K562 (cell line): Measurements from ENCODE around the gene ABHD16A. TPM values are rescaled to one million over a fixed set of nuclear protein-coding genes. Genes with fewer than 3 reads are reported as not detected.

Source experiments
- BCOR ChIP-seq: fragments of 450-650 bp; IDR thresholded peaks from 2 replicates; pipeline ENCODE4 v1.6.1; 2016
- HNRNPL ChIP-seq: fragments of 200-400 bp; formaldehyde crosslinking; IDR thresholded peaks from 2 replicates; pipeline ENCODE4 v1.6.1; 2017; ENCODE audit warnings: low read depth, mild to moderate bottlenecking, low read length
- KDM5B ChIP-seq: fragments of 200-600 bp; sonication (generic); IDR thresholded peaks from 2 replicates; pipeline ENCODE4 v1.6.1; 2012; ENCODE audit warnings: low read depth, mild to moderate bottlenecking, moderate library complexity, low read length, control low read depth, inconsistent platforms; ENCODE audit not compliant: insufficient replicate concordance
- KLF13 ChIP-seq: fragments of 450-650 bp; IDR thresholded peaks from 2 replicates; pipeline ENCODE4 v1.6.1; 2016; ENCODE audit warnings: missing genetic modification characterization, low read depth, mild to moderate bottlenecking, missing compliant biosample characterization, moderate library complexity, borderline replicate concordance
- KLF6 ChIP-seq: fragments of 250-450 bp; sonication (Bioruptor Pico); IDR thresholded peaks from 2 replicates; pipeline ENCODE4 v1.4.0; 2020; ENCODE audit warnings: mild to moderate bottlenecking, moderate library complexity, borderline replicate concordance
- MYC ChIP-seq, 2 experiments: fragments of 250-450 bp in 1 of 2; sonication (Bioruptor Pico) in 1 of 2; IDR thresholded peaks; 2 replicates each; pipeline versions ENCODE4 v1.5.1 to v1.6.1; 2012 to 2021; ENCODE audit warnings: low read depth in 2 of 2, borderline replicate concordance in 1 of 2, improper control_type of control experiment in 1 of 2, low read length in 1 of 2, mild to moderate bottlenecking in 1 of 2, moderate library complexity in 1 of 2
- NRF1 ChIP-seq, 2 experiments: fragments of 450-650 bp; IDR thresholded peaks in 1 of 2; conservative IDR thresholded peaks in 1 of 2; 2 replicates each; pipeline ENCODE4 v1.6.1; 2014; ENCODE audit warnings: mild to moderate bottlenecking in 2 of 2
- PCBP1 ChIP-seq: fragments of 200-400 bp; formaldehyde crosslinking; IDR thresholded peaks from 2 replicates; pipeline ENCODE4 v1.6.1; 2018; ENCODE audit warnings: mild to moderate bottlenecking, low read depth, low read length; ENCODE audit not compliant: poor library complexity, severe bottlenecking
- RAD21 ChIP-seq, 2 experiments: fragments of 250-450 bp in 1 of 2; fragments of 450-650 bp in 1 of 2; sonication (Bioruptor Pico) in 1 of 2; formaldehyde crosslinking in 1 of 2; IDR thresholded peaks in 1 of 2; conservative IDR thresholded peaks in 1 of 2; 2 replicates each; pipeline versions ENCODE4 v1.4.0 to v1.8.0; 2020 to 2022; ENCODE audit warnings: mild to moderate bottlenecking in 2 of 2, moderate library complexity in 1 of 2
- SIX5 ChIP-seq, 2 experiments: IDR thresholded peaks; 2 replicates each; pipeline ENCODE4 v1.6.1; 2011; ENCODE audit warnings: low read length in 2 of 2, borderline replicate concordance in 1 of 2, low read depth in 1 of 2, mild to moderate bottlenecking in 1 of 2, moderate library complexity in 1 of 2; ENCODE audit not compliant: insufficient read depth in 1 of 2
- USF1 ChIP-seq: sonication (generic); formaldehyde crosslinking; IDR thresholded peaks from 2 replicates; pipeline ENCODE4 v1.9.0; 2022; ENCODE audit warnings: mild to moderate bottlenecking, missing genetic modification reagents
- ZBTB49 ChIP-seq: sonication (generic); formaldehyde crosslinking; IDR thresholded peaks from 2 replicates; pipeline ENCODE4 v1.8.0; 2022; ENCODE audit warnings: missing genetic modification reagents, mild to moderate bottlenecking, borderline replicate concordance
- ZFP1 ChIP-seq: fragments of 450-650 bp; formaldehyde crosslinking; IDR thresholded peaks from 2 replicates; pipeline ENCODE4 v1.4.0; 2020; ENCODE audit warnings: mild to moderate bottlenecking, mixed read lengths
- ZNF197 ChIP-seq: fragments of 200-800 bp; sonication (Bioruptor generic); IDR thresholded peaks from 2 replicates; pipeline ENCODE4 v1.6.1; 2016; ENCODE audit warnings: low read depth, missing genetic modification characterization, missing compliant biosample characterization
- polyA plus RNA-seq, 8 experiments: library from polyadenylated mRNA; depleted of rRNA in 4 of 8; stranded (reverse) in 5 of 8; unstranded in 3 of 8; fragments of >200 nt; fragmentation: Nextera tagmentation in 2 of 8; fragmentation: Illumina TruSeq in 1 of 8; extraction: Ambion mirVana in 2 of 8; extraction: Trizol in 1 of 8; gene quantifications; 2 replicates each; pipeline versions ENCODE4 v1.2.1 to v1.2.3, GENCODE V29; 2011 to 2014; ENCODE audit warnings: inconsistent platforms in 1 of 8, missing spikeins in 1 of 8
- total RNA-seq, 7 experiments: library from RNA; depleted of rRNA in 6 of 7; stranded (reverse); fragments of >200 nt in 6 of 7; fragmentation: Illumina TruSeq in 2 of 7; extraction: Trizol in 2 of 7; gene quantifications; 2 replicates each; pipeline versions ENCODE4 v1.2.1 to v1.2.3, GENCODE V29; 2011 to 2021; ENCODE audit warnings: low replicate concordance in 1 of 7

Gene ABHD16A
- total and polyA plus RNA-seq, 9 of the 15 experiments (the other 6 are each of a cell fraction or from before 2014, with no cell fraction given), result 25.8 to 120 (median 81.6) TPM

DNA sequence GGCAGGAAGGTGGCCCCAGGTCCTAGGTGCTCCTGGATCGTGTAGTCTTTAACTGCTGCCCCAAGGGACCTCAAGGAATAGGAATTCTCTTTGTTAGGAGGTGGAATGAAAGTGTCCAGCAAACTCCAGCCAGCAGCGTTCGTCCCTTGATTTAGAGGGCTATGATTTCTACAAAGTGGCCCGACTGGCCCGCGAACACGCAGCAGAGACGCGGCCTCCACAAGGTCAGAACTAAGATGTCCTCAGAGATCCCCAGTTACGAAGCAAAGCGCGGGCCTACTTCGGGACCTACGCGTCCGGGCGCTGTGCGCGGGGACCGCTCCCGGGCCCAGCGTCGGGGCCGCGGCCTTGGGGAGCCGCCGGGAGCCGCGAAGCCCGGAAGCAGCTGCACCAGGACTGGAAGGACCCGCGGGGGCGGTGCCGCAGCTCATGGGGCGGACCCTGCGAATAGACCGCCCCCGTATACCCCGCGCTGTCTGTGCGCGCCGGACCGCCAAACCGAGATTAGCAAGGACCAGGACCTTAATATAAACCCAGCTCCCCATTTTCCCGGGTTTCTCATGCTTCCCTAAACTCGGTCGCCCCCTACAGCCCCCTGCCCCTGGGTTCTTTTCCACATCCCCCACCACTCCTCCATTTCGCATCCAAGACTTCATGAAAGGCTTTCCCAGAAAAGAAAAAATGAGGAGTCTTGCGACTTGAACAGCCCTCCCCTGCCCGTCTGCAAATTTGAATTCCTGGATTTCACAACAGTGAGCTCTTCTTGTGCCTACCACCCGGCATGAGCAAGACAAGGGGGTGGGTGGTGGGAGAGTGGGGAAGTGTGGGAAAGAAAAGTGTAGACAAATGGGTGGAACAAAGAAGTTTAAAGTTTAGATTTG is 42.5 kb downstream of the ABHD16A start, which contains the start of gene C6orf47 (continued):
- no peak for TF ChIP-seq ZBTB49 (CRISPR knock-in tag)
- TF ChIP-seq ZNF197 (CRISPR knock-in tag), result no peak
- TF ChIP-seq MYC (IDR thresholded peaks at IDR 0.05; ENCODE audit: low read depth, low read length), result peak; percentile 68
- peak; percentile 57 for TF ChIP-seq MYC (CRISPR knock-in tag; IDR thresholded peaks at IDR 0.05; ENCODE audit: borderline replicate concordance, low read depth)
- peak; percentile 84 to 86 for TF ChIP-seq NRF1 (conservative IDR thresholded peaks at IDR 0.05 in 1 of 2, IDR thresholded peaks at IDR 0.05 in 1 of 2)
- TF ChIP-seq KLF6 (CRISPR knock-in tag), result no peak; the same call in 1 of the 2 replicates
- TF ChIP-seq SIX5 (IDR thresholded peaks at IDR 0.05; ENCODE audit: borderline replicate concordance in 1 of 2, insufficient read depth in 1 of 2, low read depth in 1 of 2, low read length in 2 of 2), result 0 out of 4 replicates have a peak, but pooled peaks of 1 of the 2 experiments have one; percentile 2
- TF ChIP-seq PCBP1, result no peak
- peak; percentile 86 for TF ChIP-seq ZFP1 (CRISPR knock-in tag)
- no peak for TF ChIP-seq HNRNPL
- TF ChIP-seq USF1 (CRISPR knock-in tag), result no peak
- TF ChIP-seq KDM5B, result peak; percentile 99
- TF ChIP-seq RAD21 (CRISPR knock-in tag; conservative IDR thresholded peaks at IDR 0.05 in 1 of 2, IDR thresholded peaks at IDR 0.05 in 1 of 2), result peak; percentile 5 to 28; a peak in 3 of 4 replicates
- peak; percentile 63; the same call in 1 of the 2 replicates for TF ChIP-seq KLF13 (tag)
- no peak for TF ChIP-seq BCOR
